Mammary epithelial cell (primary cell): Measurements from ENCODE around the gene DTX3.

Experiments used
- CTCF ChIP-seq, 2 donors: IDR thresholded peaks in 1 of 2; conservative IDR thresholded peaks in 1 of 2; 2 replicates each; pipeline ENCODE4 v1.5.1; 2011 to 2012; ENCODE audit warnings: inconsistent platforms in 2 of 2, low read length in 2 of 2, mild to moderate bottlenecking in 2 of 2, control low read depth in 1 of 2, low read depth in 1 of 2; ENCODE audit not compliant: insufficient read depth in 1 of 2; ENCODE audit errors: extremely low read depth in 1 of 2
- EZH2 ChIP-seq: IDR thresholded peaks from 2 replicates; pipeline ENCODE4 v1.6.1; 2012; ENCODE audit warnings: low read length, inconsistent platforms, borderline replicate concordance

- TF ChIP-seq EZH2: no peak
- no peak for TF ChIP-seq CTCF (conservative IDR thresholded peaks at IDR 0.05 in 1 of 2, IDR thresholded peaks at IDR 0.05 in 1 of 2; ENCODE audit: extremely low read depth in 1 of 2, insufficient read depth in 1 of 2, low read depth in 1 of 2, low read length in 2 of 2)
Observed at GRCh38 chr12:57655541-57656240, 51.1 kb downstream of the DTX3 start.
